Thyroid gland (tissue), 4 donors: ENCODE results near the gene TMEM126A. TPM values are rescaled to one million over a fixed set of nuclear protein-coding genes. Genes with fewer than 3 reads are reported as not detected.

ENCODE experiments used
- DNase-seq, 2 donors: peaks; one replicate each; pipeline ENCODE4 v3.0.0-alpha.2; 2019
- H3K27ac ChIP-seq, 3 donors: fragments of 200-600 bp; sonication (generic); 1 replicate in 2 of 3; 2 replicates in 1 of 3; pipeline ENCODE4 v1.5.1; 2016 to 2019; ENCODE audit warnings: mild to moderate bottlenecking in 1 of 3, moderate library complexity in 1 of 3
- H3K27me3 ChIP-seq: fragments of 200-600 bp; sonication (generic); one replicate; pipeline ENCODE4 v1.5.1; 2019
- H3K36me3 ChIP-seq, 2 donors: fragments of 200-600 bp; sonication (generic); one replicate each; pipeline ENCODE4 v1.5.1; 2016 to 2019
- H3K4me1 ChIP-seq, 2 donors: fragments of 200-600 bp; sonication (generic); one replicate each; pipeline ENCODE4 v1.5.1; 2017 to 2019
- H3K4me3 ChIP-seq, 3 donors: fragments of 200-600 bp; sonication (generic); replicated peaks in 1 of 3; 1 replicate in 2 of 3; 2 replicates in 1 of 3; pipeline ENCODE4 v1.5.1; 2016; ENCODE audit warnings: mild to moderate bottlenecking in 1 of 3
- H3K9me3 ChIP-seq: fragments of 200-600 bp; sonication (generic); one replicate; pipeline ENCODE4 v1.5.1; 2017
- POLR2A ChIP-seq, 2 donors: fragments of 450-650 bp; IDR thresholded peaks; one replicate each; pipeline ENCODE4 v1.6.1; 2017; ENCODE audit warnings: antibody characterized with exemption in 2 of 2, mild to moderate bottlenecking in 2 of 2, moderate library complexity in 1 of 2
- WGBS, 2 donors: methylation state at CpG; one replicate each; pipeline ENCODE4 v1.1.5; 2017; 5-methylcytosine and 5-hydroxymethylcytosine counted together
- intact Hi-C: fragments of 100-400 bp; cut with DNase I; formaldehyde crosslinking; loops from one replicate; pipeline ENCODE4 v1.15.1; 2023
- total RNA-seq, 4 donors: library from RNA; depleted of rRNA; stranded (reverse); fragments of >200 nt; gene quantifications; one replicate each; pipeline ENCODE4 v1.2.3, GENCODE V29; 2016
- TF ChIP-seq, protein P1 (sequence below), 6 experiments: fragments of 200-600 bp in 3 of 6; fragments of 450-650 bp in 3 of 6; sonication (generic) in 3 of 6; IDR thresholded peaks; one replicate each; pipeline ENCODE4 v1.5.1; 2016 to 2019; ENCODE audit warnings: antibody characterized with exemption in 6 of 6, mild to moderate bottlenecking in 2 of 6, inconsistent platforms in 1 of 6, moderate library complexity in 1 of 6

Gene TMEM126A
- total RNA-seq, 4 donors from 2014 or later, result 24.1 to 31.7 (median 27.1) TPM

DNA sequence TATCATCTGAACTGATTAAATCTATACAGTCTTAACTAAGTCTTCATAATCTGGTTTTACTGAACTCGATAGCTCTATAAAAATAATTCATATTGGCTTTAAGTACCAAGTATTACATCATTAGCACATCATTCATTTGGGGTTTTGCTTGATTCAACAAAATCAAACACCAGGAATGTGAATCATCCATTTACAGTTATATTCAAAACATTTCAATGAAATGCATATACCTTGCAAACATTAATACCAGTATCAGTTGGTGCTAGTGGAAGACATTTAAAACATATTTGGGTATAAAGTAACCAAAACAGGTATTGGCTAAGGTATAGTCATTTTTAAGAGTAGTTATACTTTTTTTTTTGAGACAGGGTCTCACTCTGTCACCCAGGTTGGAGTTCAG lies 50.4 kb downstream of the TMEM126A start:
- 83 to 88% methylated on average over 1 of the region's 1 CpG for WGBS, 2 donors
- Histone ChIP-seq H3K27ac (no peak overlapping the region), H3K27me3 (no peaks in the 10 kb centered on the region), H3K9me3 (no peaks in the 10 kb centered on the region), H3K4me3 (no peak overlapping the region), H3K4me1 (no peaks in the 10 kb centered on the region), H3K36me3 (no peaks in the 10 kb centered on the region)
- no peak for TF ChIP-seq POLR2A (IDR thresholded peaks at IDR 0.05)
- TF ChIP-seq, protein P1, sequence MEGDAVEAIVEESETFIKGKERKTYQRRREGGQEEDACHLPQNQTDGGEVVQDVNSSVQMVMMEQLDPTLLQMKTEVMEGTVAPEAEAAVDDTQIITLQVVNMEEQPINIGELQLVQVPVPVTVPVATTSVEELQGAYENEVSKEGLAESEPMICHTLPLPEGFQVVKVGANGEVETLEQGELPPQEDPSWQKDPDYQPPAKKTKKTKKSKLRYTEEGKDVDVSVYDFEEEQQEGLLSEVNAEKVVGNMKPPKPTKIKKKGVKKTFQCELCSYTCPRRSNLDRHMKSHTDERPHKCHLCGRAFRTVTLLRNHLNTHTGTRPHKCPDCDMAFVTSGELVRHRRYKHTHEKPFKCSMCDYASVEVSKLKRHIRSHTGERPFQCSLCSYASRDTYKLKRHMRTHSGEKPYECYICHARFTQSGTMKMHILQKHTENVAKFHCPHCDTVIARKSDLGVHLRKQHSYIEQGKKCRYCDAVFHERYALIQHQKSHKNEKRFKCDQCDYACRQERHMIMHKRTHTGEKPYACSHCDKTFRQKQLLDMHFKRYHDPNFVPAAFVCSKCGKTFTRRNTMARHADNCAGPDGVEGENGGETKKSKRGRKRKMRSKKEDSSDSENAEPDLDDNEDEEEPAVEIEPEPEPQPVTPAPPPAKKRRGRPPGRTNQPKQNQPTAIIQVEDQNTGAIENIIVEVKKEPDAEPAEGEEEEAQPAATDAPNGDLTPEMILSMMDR (IDR thresholded peaks at IDR 0.05), result no peak
- DNase-seq, result no peak
- intact Hi-C loops, result no loop called here

DNA sequence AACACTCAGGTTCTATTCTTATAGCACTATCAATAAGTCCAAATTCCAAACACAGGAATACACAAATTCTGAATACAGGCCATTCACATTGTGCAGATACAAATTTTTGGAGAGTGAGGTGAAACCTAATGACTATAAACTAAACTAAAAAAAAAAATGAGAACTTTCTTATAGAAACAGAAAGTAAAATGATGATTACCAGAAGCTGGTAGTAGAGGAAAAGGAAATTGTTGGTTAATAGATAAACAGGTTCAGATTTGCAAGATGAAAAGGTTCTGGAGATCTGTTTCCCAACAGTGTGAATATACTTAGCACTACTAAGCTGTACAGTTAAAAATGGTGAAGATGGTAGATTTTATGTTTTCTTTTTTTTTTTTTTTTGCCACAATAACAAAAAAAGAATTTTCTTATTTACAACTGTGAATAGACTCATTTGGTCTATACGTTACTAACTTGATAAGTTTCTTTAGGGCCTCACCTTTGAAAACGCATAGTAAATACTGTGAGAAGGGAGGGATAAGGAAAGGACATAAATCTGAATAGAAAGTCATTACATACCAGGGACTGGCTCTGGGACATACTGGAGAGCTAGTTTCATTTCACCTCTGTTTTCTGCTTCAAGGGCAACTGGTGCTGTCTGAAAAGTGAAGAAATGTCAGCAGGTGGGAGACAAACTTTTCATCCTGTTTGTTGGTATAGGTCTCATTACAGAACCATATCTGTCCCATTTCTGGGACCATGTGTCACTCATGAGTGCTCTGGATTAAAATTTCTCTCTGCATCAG lies 52.4 kb downstream of the TMEM126A start:
- Histone ChIP-seq H3K4me1 (no peaks in the 10 kb centered on the region), H3K27me3 (no peaks in the 10 kb centered on the region), H3K9me3 (no peaks in the 10 kb centered on the region), H3K36me3 (no peaks in the 10 kb centered on the region), H3K4me3 (no peak overlapping the region), H3K27ac (no peak overlapping the region)
- no peak for DNase-seq
- intact Hi-C loops, result no loop called here
- WGBS, 2 donors, result 83 to 85% methylated on average over 2 of the region's 2 CpGs
- no peak for TF ChIP-seq POLR2A (IDR thresholded peaks at IDR 0.05)
- TF ChIP-seq, protein P1 (IDR thresholded peaks at IDR 0.05), result no peak

DNA sequence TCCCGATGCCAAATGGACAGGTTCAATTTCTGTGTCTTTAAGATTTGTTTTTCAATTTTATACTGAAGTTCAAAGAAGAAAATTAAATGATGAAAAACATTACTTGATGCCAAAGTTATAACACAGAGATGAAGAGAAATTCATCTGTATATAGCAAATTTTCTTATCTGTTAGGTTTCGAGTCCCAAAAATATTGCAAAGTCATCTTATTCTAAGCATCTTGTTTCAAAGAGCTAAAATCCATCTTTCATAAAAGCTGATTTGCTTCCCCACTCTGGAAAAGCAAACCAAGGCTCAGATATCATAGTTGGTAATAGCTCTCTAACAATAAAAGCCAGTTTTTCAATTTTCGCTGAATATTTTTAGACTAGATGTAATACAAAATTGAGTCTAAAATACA lies 57.2 kb downstream of the TMEM126A start:
- WGBS, 2 donors, result 91 to 94% methylated on average over 3 of the region's 3 CpGs

DNA sequence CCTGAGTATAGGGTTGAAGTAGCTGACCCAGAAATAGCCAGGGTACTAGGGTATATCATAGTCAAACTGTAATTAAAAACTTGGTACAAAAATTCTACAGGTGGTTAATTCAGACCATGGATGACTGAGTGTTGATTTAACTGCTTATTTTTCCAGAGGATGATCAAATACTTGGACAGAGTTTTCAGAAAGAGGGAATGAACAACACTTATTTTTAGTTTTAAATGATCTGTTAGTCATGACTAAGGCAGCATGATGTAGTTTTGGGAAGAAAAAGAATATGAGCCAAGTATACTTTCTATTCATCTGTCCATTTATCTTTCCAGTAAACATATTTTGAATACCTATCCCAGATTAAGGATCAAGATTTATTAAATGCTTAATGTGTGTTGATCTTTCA lies 58.0 kb downstream of the TMEM126A start:
- intact Hi-C loops, result no loop called here
- Histone ChIP-seq H3K4me1 (peaks cover 0 to 5% of the 10 kb centered on the region in 2 donors), H3K36me3 (no peaks in the 10 kb centered on the region), H3K9me3 (no peaks in the 10 kb centered on the region), H3K27me3 (no peaks in the 10 kb centered on the region), H3K27ac (no peak overlapping the region), H3K4me3 (no peak overlapping the region)
- TF ChIP-seq, protein P1 (IDR thresholded peaks at IDR 0.05), result no peak
- no peak for TF ChIP-seq POLR2A (IDR thresholded peaks at IDR 0.05)
- no peak for DNase-seq

More for the DNA sequence above, 57.2 kb downstream of the TMEM126A start:
- TF ChIP-seq, protein P1 (IDR thresholded peaks at IDR 0.05), result no peak
- TF ChIP-seq POLR2A (IDR thresholded peaks at IDR 0.05), result no peak
- intact Hi-C loops, result no loop called here
- Histone ChIP-seq H3K36me3 (no peaks in the 10 kb centered on the region), H3K9me3 (no peaks in the 10 kb centered on the region), H3K27me3 (no peaks in the 10 kb centered on the region), H3K27ac (no peak overlapping the region), H3K4me3 (no peak overlapping the region), H3K4me1 (peaks cover 0 to 5% of the 10 kb centered on the region in 2 donors)
- no peak for DNase-seq

Other genes starting within 250 kb of the TMEM126A start
- 10 to 100 TPM; 29.4 to 79.4 (median 42.4) TPM for gene DLG2, start 20.6 kb upstream of the TMEM126A start, total RNA-seq
- gene TMEM126B, start 19.4 kb upstream of the TMEM126A start, total RNA-seq, result 10 to 100 TPM; 45.6 to 65.7 (median 62.0) TPM
- gene CREBZF, start 17.2 kb downstream of the TMEM126A start, total RNA-seq, result 100 to 1,000 TPM in 2 of 4 donors, 10 to 100 TPM in 2; 72.9 to 125 (median 106) TPM
- 1 to 10 TPM in 1 of 4 donors, under 1 TPM in 2, not detected in 1; 0.33 to 2.2 (median 0.40) TPM for gene CCDC89, start 38.2 kb downstream of the TMEM126A start, total RNA-seq
- 10 to 100 TPM in 2 of 4 donors, 1 to 10 TPM in 2; 4.5 to 18.8 (median 9.0) TPM for gene SYTL2, start 163.2 kb downstream of the TMEM126A start, total RNA-seq
- not detected for gene CCDC83, start 207.4 kb downstream of the TMEM126A start, total RNA-seq